Smooth muscle cell (in vitro differentiated cells): ENCODE data around the gene CDK18. TPM values are rescaled to one million over a fixed set of nuclear protein-coding genes. Genes with fewer than 3 reads are reported as not detected.

Source experiments
- DNase-seq: peaks from one replicate; lab custom pipeline; 2025; ENCODE audit not compliant: unreplicated experiment; lab: John Stamatoyannopoulos, UW
- H2AFZ ChIP-seq: fragments of 200-600 bp; sonication (generic); 2 replicates; pipeline ENCODE4 v1.6.0; 2016; ENCODE audit warnings: antibody characterized with exemption, low read depth, mild to moderate bottlenecking
- H3F3A ChIP-seq: fragments of 200-600 bp; sonication (generic); 2 replicates; pipeline ENCODE4 v1.6.0; 2017; ENCODE audit warnings: antibody characterized with exemption, low read depth
- H3K27ac ChIP-seq: fragments of 200-600 bp; sonication (generic); 2 replicates; pipeline ENCODE4 v1.5.1; 2016; ENCODE audit warnings: low read depth, mild to moderate bottlenecking
- H3K27me3 ChIP-seq: fragments of 200-600 bp; sonication (generic); 2 replicates; pipeline ENCODE4 v1.6.1; 2016; ENCODE audit warnings: low read depth, mild to moderate bottlenecking
- H3K36me3 ChIP-seq: fragments of 200-600 bp; sonication (generic); 2 replicates; pipeline ENCODE4 v1.5.1; 2016; ENCODE audit warnings: low read depth
- H3K4me1 ChIP-seq: fragments of 200-600 bp; sonication (generic); 2 replicates; pipeline ENCODE4 v1.5.1; 2016; ENCODE audit warnings: low read depth
- H3K4me2 ChIP-seq: fragments of 200-600 bp; sonication (generic); 2 replicates; pipeline ENCODE4 v1.6.0; 2016; ENCODE audit warnings: mild to moderate bottlenecking
- H3K4me3 ChIP-seq: fragments of 200-600 bp; sonication (generic); 2 replicates; pipeline ENCODE4 v1.5.1; 2016; ENCODE audit warnings: mild to moderate bottlenecking
- H3K79me2 ChIP-seq: fragments of 200-600 bp; sonication (generic); 2 replicates; pipeline ENCODE4 v1.6.0; 2016; ENCODE audit warnings: low read depth, mild to moderate bottlenecking
- H3K9ac ChIP-seq: fragments of 200-600 bp; sonication (generic); 2 replicates; pipeline ENCODE4 v1.6.0; 2016; ENCODE audit warnings: low read depth
- H3K9me3 ChIP-seq: fragments of 200-600 bp; sonication (generic); replicated peaks from 2 replicates; pipeline ENCODE4 v1.5.1; 2016; ENCODE audit warnings: low read depth
- H4K20me1 ChIP-seq: fragments of 200-600 bp; sonication (generic); 2 replicates; pipeline ENCODE4 v1.6.0; 2016; ENCODE audit warnings: low read depth
- WGBS: methylation state at CpG from one replicate; pipeline ENCODE4 v1.1.7; 2016; ENCODE audit warnings: low lambda C conversion rate; 5-methylcytosine and 5-hydroxymethylcytosine counted together
- polyA plus RNA-seq: library from polyadenylated mRNA; unstranded; fragments of >200 nt; fragmentation: Nextera tagmentation; extraction: Ambion mirVana; gene quantifications from 2 replicates; pipeline ENCODE4 v1.2.1, GENCODE V29; 2016
- total RNA-seq: library from RNA; depleted of rRNA; stranded (reverse); fragments of >200 nt; gene quantifications from 2 replicates; pipeline ENCODE4 v1.2.3, GENCODE V29; 2014
- TF ChIP-seq, protein P1 (sequence below): fragments of 200-600 bp; sonication (generic); IDR thresholded peaks from 2 replicates; pipeline ENCODE4 v1.5.1; 2017; ENCODE audit warnings: borderline replicate concordance, mild to moderate bottlenecking, antibody characterized with exemption; ENCODE audit not compliant: insufficient read depth, poor library complexity, severe bottlenecking

CDK18 gene
- total and polyA plus RNA-seq, 2 experiments from 2014 or later: 6.1 TPM

DNA sequence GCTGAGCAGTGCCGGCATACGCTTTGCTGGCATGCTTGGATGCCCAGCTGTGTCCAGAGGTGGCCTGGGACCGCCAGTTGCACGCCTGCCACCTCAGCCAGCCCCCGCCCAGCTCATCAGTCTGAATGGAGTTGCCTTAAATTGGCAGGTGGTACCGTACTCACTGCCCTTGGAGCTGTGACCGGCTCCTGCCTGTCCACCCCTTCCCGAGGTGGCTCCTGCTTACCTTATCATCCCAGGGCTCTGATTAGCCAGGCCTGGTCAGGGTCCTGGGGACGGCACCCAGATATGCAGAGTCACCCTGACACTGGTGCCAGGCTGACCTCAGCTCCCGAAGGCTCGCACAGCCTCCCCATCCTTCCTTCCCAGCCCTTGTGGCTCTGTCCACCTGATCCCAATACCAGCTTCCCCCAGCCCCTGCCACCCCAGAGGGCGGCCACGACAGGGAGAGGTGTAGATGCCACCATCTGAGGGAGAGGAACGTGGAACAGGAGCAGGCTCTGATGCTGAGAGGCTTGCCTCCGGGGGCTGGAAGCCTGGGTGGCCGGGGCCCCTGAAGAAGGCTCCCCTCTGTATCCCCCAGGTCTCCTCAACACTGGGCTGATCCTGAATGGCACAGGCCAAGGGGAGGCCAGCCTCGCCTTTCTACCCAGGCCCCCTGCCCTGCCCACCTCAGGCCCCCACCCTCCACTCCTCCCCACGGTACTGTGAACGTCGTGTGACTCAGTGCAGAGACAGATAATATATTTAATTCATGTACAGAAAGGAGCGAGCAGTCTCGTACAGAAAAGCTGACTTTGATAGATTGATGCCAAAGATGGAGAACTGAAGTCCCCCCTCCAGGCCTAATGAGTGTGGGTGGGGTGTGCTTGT lies 27.8 kb downstream of the CDK18 start:
- H3K4me1 ChIP-seq: no peaks in the 10 kb centered on the region
- H3K9ac ChIP-seq: no peak overlapping the region
- H3K79me2 ChIP-seq: no peaks in the 10 kb centered on the region
- H3K36me3 ChIP-seq: no peaks in the 10 kb centered on the region
- H3K4me2 ChIP-seq: no peak overlapping the region
- H3K27ac ChIP-seq: no peak overlapping the region
- H3K9me3 ChIP-seq: no peaks in the 10 kb centered on the region
- 92% methylated on average over 21 of the region's 22 CpGs for WGBS
- TF ChIP-seq, protein P1, sequence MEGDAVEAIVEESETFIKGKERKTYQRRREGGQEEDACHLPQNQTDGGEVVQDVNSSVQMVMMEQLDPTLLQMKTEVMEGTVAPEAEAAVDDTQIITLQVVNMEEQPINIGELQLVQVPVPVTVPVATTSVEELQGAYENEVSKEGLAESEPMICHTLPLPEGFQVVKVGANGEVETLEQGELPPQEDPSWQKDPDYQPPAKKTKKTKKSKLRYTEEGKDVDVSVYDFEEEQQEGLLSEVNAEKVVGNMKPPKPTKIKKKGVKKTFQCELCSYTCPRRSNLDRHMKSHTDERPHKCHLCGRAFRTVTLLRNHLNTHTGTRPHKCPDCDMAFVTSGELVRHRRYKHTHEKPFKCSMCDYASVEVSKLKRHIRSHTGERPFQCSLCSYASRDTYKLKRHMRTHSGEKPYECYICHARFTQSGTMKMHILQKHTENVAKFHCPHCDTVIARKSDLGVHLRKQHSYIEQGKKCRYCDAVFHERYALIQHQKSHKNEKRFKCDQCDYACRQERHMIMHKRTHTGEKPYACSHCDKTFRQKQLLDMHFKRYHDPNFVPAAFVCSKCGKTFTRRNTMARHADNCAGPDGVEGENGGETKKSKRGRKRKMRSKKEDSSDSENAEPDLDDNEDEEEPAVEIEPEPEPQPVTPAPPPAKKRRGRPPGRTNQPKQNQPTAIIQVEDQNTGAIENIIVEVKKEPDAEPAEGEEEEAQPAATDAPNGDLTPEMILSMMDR: no peak
- no peak overlapping the region for H3K4me3 ChIP-seq
- H4K20me1 ChIP-seq: no peaks in the 10 kb centered on the region
- H3K27me3 ChIP-seq: no peaks in the 10 kb centered on the region
- DNase-seq: no peak
- H2AFZ ChIP-seq: no peak overlapping the region
- no peaks in the 10 kb centered on the region for H3F3A ChIP-seq

DNA sequence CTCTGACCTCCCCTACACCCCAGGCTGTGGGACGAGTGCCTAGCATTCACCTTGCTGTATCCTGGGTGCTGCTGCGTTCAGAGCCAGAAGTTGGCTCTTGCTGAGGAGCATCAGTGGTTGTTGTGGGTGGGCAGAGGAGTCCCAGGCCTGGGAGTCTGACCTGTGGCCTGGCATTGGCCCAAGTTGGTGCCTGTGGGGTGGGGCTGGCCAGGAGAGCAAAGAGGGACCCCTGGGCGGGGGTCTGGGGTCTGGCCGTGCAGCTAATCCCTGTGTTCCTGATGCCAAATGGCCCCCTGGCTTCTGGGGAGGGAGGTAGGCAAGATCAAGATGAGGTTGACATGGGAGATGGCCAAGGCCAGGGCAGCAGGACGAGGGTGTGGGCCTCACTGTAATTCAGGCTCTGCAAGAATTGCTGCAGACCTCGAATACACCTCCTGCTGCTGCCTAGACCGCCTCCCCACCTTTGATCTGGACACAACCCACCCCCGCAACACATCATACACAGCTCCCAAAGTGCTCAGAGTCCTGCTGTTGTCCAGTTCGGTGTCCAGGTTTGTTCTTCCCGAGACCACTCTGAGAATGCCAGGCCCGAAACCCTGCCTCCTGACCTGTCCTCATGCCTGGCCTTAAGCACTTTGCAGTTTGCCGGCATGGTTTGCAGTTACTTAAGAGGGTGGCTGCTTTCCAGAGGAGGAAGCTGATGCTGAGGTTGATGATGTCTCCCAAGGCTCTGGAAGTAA lies 28.7 kb downstream of the CDK18 start:
- no peak overlapping the region for H3K27ac ChIP-seq
- TF ChIP-seq, protein P1: no peak
- no peak overlapping the region for H3K4me3 ChIP-seq
- no peak overlapping the region for H3K9ac ChIP-seq
- no peaks in the 10 kb centered on the region for H3K4me1 ChIP-seq
- H2AFZ ChIP-seq: no peak overlapping the region
- no peaks in the 10 kb centered on the region for H3K9me3 ChIP-seq
- H3K27me3 ChIP-seq: no peaks in the 10 kb centered on the region
- H3F3A ChIP-seq: no peaks in the 10 kb centered on the region
- no peaks in the 10 kb centered on the region for H4K20me1 ChIP-seq
- no peaks in the 10 kb centered on the region for H3K79me2 ChIP-seq
- H3K36me3 ChIP-seq: no peaks in the 10 kb centered on the region
- H3K4me2 ChIP-seq: no peak overlapping the region
- WGBS: 89% methylated on average over 12 of the region's 12 CpGs
- no peak for DNase-seq

GRCh38 chr1:205533748-205534443 lies 29.4 kb downstream of the CDK18 start:
- no peak overlapping the region for H3K9ac ChIP-seq
- 77% methylated on average over 7 of the region's 7 CpGs for WGBS
- H3K4me2 ChIP-seq: no peak overlapping the region
- H3K79me2 ChIP-seq: no peaks in the 10 kb centered on the region
- H3K36me3 ChIP-seq: no peaks in the 10 kb centered on the region
- no peak overlapping the region for H3K4me3 ChIP-seq
- no peak overlapping the region for H3K27ac ChIP-seq
- H3F3A ChIP-seq: no peaks in the 10 kb centered on the region
- no peaks in the 10 kb centered on the region for H3K27me3 ChIP-seq
- TF ChIP-seq, protein P1: no peak
- H3K9me3 ChIP-seq: no peaks in the 10 kb centered on the region
- no peak overlapping the region for H2AFZ ChIP-seq
- no peaks in the 10 kb centered on the region for H4K20me1 ChIP-seq
- no peaks in the 10 kb centered on the region for H3K4me1 ChIP-seq
- no peak for DNase-seq
